Tibial artery (tissue), 4 donors: ENCODE measurements around the gene PAOX.
"Not testable (repeated sequence)": the region's sequence is repeated elsewhere in the genome, so short reads cannot be mapped to it uniquely, and the experiment has no call there.

Experiments
- DNase-seq, 2 donors: peaks; one replicate each; pipeline ENCODE4 v3.0.0-alpha.2; 2019
- H3K27ac ChIP-seq, 2 donors: fragments of 200-600 bp; sonication (generic) in 1 of 2; 1 replicate in 1 of 2; 2 replicates in 1 of 2; pipeline ENCODE4 v1.5.1; 2018 to 2019; ENCODE audit warnings: mild to moderate bottlenecking in 1 of 2
- H3K27me3 ChIP-seq, 2 donors: fragments of 200-600 bp; sonication (generic) in 1 of 2; one replicate each; pipeline versions ENCODE4 v1.5.1 to v1.6.0; 2016 to 2019
- H3K36me3 ChIP-seq, 3 donors: fragments of 200-600 bp; sonication (generic) in 2 of 3; one replicate each; pipeline ENCODE4 v1.5.1; 2016 to 2019; ENCODE audit warnings: mild to moderate bottlenecking in 2 of 3
- H3K4me1 ChIP-seq, 4 donors: fragments of 200-600 bp; sonication (generic) in 2 of 4; 1 replicate in 3 of 4; 2 replicates in 1 of 4; pipeline ENCODE4 v1.5.1; 2016 to 2019
- H3K4me3 ChIP-seq, 2 donors: fragments of 200-600 bp; sonication (generic) in 1 of 2; 1 replicate in 1 of 2; 2 replicates in 1 of 2; pipeline ENCODE4 v1.5.1; 2018 to 2019; ENCODE audit warnings: mild to moderate bottlenecking in 2 of 2
- H3K9me3 ChIP-seq, 3 donors: fragments of 200-600 bp; sonication (generic) in 1 of 3; one replicate each; pipeline ENCODE4 v1.5.1; 2016 to 2019
- intact Hi-C: fragments of 100-400 bp; cut with DNase I; formaldehyde crosslinking; loops from one replicate; pipeline ENCODE4 v1.15.0; 2023; ENCODE audit warnings: low total_unique reads
- TF ChIP-seq, protein P1 (sequence below), 2 experiments: fragments of 200-600 bp in 1 of 2; fragments of 450-650 bp in 1 of 2; IDR thresholded peaks; one replicate each; pipeline ENCODE4 v1.5.1; 2017 to 2019; ENCODE audit warnings: antibody characterized with exemption in 2 of 2, mild to moderate bottlenecking in 1 of 2, moderate library complexity in 1 of 2

PAOX gene

DNA sequence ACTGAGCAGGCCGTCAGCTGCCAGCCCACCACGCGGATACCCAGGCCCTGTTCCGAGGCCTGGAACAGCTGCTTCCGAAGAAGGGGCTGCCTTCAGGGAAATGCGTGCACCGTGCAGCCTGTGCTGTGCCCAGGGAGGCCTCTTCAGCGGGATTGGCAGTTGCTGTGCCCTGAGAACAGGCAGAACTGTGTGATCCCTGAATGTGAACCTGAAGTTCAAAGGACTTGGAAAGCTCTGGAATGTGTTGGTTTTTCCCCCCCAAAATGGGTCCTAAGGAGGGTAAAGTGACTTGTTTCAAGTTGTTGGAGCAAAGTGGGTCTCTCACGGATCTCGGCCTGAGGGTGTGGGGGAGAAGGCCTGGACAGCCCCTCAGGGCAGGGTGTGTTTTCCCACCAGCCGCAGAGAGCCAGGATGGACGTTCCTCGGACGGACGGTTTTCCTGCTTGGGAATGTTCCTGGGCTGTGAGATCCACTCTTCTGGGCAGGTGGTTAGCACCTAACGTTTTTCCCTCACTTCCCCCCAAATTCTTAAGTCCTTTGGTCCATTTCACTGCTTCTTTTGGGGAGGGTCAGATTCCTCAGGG is 43.3 kb downstream of the PAOX start:
- intact Hi-C loops = no loop called here
- H3K27me3 ChIP-seq = peaks cover 0 to 55% of the 10 kb centered on the region in 2 donors
- H3K36me3 ChIP-seq = peaks cover 22 to 39% (median 28%) of the 10 kb centered on the region in 3 donors
- no peaks in the 10 kb centered on the region for H3K9me3 ChIP-seq
- no peak for DNase-seq
- no peak overlapping the region for H3K4me3 ChIP-seq
- TF ChIP-seq, protein P1, sequence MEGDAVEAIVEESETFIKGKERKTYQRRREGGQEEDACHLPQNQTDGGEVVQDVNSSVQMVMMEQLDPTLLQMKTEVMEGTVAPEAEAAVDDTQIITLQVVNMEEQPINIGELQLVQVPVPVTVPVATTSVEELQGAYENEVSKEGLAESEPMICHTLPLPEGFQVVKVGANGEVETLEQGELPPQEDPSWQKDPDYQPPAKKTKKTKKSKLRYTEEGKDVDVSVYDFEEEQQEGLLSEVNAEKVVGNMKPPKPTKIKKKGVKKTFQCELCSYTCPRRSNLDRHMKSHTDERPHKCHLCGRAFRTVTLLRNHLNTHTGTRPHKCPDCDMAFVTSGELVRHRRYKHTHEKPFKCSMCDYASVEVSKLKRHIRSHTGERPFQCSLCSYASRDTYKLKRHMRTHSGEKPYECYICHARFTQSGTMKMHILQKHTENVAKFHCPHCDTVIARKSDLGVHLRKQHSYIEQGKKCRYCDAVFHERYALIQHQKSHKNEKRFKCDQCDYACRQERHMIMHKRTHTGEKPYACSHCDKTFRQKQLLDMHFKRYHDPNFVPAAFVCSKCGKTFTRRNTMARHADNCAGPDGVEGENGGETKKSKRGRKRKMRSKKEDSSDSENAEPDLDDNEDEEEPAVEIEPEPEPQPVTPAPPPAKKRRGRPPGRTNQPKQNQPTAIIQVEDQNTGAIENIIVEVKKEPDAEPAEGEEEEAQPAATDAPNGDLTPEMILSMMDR (IDR thresholded peaks at IDR 0.05) = no peak
- peaks cover 0 to 14% (median 10%) of the 10 kb centered on the region in 4 donors for H3K4me1 ChIP-seq
- no peak overlapping the region for H3K27ac ChIP-seq

DNA sequence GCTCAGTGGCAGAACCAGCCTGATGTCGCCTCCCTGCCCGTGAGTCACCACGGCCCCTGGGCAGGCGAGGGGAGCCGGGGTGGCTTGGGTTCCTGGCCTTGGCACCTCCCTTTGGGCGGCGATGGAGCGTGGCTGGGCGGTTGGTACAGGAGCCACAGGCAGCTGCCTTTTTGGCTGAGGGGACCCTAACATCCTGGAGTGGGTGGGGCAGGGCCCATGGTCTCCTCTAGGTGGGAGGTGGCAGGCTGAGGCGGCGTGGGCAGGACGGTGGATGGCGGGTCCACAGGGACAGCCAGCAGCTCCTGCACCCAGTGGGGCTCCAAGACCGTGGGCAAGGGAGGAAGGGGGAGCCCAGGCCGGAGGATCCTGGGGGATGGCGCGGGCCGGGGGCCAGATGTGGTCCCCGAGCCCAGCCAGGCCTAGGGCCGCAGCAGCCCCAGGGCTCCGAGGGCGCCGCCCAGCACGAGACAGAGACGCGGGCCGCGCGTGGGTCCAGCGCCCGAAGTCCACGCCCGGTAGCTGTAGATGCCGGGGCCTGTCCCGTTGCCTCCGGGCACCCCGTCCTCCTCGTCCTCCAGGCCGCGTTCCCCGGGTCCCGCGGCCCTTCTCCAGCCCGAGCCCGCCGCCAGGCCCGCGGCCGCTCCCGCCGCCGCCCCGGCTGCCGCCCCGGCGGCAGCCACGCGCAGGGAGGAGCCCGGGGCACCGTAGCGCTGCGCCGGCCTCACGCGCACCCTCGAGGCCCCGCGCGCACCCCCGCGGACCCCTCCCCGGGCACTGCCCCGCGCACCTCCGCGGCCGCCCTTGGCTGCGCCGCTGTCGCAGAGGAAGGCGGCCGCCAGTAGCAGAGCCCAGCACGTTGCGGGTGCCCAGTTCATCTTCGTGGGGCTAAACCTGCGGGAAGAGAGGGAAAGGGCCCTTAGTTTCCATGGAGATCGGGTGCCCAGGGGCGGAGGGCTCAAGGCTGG is 44.0 kb downstream of the PAOX start:
- H3K36me3 ChIP-seq = peaks cover 22 to 36% (median 25%) of the 10 kb centered on the region in 3 donors
- H3K4me1 ChIP-seq = peaks cover 0 to 14% (median 10%) of the 10 kb centered on the region in 4 donors
- no peaks in the 10 kb centered on the region for H3K9me3 ChIP-seq
- peaks cover 0 to 55% of the 10 kb centered on the region in 2 donors for H3K27me3 ChIP-seq
- peak in 1 of 2 donors; percentile 64 for DNase-seq
- H3K4me3 ChIP-seq = no peak overlapping the region
- intact Hi-C loops = no loop called here
- TF ChIP-seq, protein P1 (IDR thresholded peaks at IDR 0.05) = no peak
- H3K27ac ChIP-seq = no peak overlapping the region

DNA sequence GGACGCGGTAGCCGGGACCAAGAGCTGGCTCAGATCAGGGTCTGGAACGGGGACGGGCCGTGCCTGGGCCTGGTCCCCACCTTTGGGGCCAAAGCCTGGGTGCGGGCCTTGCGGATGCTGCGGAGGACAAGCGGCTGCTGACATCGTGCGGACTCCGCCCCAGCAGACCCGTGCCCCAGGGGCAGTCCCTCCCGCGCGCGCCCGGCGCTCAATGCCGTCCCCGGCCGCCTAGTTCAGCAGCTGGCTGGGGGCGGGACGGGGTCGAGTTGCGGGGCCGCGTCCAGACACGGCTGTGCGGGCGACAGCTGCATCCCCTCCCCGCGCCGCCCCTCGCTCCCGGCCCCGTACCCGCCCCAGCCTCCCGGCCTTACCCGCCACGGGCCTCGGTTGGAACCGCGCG is 45.0 kb downstream of the PAOX start:
- Histone ChIP-seq H3K4me1 (peaks cover 0 to 14% (median 10%) of the 10 kb centered on the region in 4 donors), H3K27me3 (peaks cover 0 to 45% of the 10 kb centered on the region in 2 donors), H3K36me3 (peaks cover 16 to 26% (median 18%) of the 10 kb centered on the region in 3 donors)
- intact Hi-C loops, H3K4me3 ChIP-seq, H3K9me3 ChIP-seq, DNase-seq, H3K27ac ChIP-seq: not testable (repeated sequence)

DNA sequence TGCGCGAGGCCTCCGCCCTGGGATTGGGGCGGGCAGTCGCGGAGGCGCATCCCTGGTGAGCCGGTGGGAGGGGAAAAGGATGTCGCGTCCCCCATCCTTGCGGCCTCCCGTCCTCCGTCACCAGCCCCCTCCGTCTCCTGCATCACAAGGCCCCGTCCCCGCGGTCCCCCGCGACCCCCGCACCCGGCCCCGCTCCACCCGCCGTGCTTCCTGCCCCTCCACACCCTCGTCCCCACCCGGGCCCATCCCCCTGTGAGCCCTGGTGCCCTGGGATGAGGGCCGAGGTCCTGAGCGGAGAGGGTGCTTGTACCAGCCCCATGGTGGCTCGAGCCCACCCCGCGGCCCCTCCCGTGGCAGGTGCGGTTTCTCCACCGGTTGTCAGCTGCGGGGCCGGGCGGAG is 45.5 kb downstream of the PAOX start, which contains the start of gene SPRN:
Gene SPRN (minus strand): TSS at position 25 of the 400 bp plus-strand sequence. CDS start 944 bp downstream, outside the sequence.
- H3K27ac ChIP-seq = not testable (repeated sequence)

DNA sequence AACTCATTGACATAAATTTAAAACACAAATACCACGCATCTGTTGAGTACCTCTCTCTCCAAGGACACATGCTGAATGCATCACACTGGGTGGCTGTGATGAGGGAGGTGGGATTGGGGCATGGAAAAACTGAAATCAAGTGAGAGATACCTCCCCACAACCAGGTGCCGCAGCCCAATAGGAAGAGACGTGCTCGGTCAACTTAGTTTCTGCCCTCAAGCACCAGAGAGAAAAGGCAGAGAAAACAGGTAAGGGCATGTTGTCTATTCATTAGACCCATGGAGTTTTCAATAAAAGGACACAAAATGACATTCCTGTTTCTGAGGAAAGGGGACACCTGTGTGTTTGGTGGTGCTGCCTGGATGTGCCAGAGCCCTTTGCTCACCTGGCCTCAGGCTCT is 50.5 kb downstream of the PAOX start:
- intact Hi-C loops = not testable (repeated sequence)

More for the DNA sequence above, 45.5 kb downstream of the PAOX start, which contains the start of gene SPRN:
- Histone ChIP-seq H3K36me3 (peaks cover 11 to 21% (median 13%) of the 10 kb centered on the region in 3 donors), H3K27me3 (peaks cover 0 to 40% of the 10 kb centered on the region in 2 donors), H3K4me1 (peaks cover 0 to 14% (median 10%) of the 10 kb centered on the region in 4 donors)
- H3K9me3 ChIP-seq, intact Hi-C loops, H3K4me3 ChIP-seq, DNase-seq: not testable (repeated sequence)

DNA sequence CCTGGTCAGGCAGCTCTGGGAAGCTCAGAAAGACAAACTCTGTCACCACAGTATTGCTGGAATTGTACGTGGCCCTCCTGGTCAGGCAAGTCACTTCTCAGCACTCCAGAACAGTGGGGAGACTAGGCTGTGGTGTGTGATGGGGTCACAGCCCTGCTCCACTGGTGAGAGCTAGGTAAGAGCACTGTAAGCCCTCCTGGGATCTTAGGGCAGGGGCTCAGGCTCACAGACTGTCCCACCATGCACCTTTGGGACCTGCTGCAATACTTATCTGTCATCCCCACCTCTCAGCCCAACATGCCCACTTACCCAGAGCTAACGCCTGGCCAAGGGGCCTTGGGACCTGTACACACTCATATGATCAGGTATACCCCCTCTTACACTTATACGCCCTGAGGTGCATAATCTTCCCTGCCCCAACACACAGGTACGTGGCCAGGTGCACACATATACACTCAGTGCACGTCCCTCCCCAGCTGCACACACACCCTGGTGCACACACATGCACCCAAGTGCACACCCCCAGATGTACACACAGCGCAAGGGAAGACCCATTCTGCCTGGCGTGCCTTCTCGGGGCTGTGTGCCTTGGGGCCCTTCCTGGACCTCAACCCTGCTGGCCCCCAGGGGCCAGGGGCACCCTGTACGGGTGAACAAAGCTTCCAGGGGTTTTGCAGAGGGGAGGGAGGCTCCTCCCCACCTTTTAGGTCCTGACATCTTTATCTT is 53.0 kb downstream of the PAOX start:
- H3K4me3 ChIP-seq, H3K9me3 ChIP-seq, H3K4me1 ChIP-seq, H3K36me3 ChIP-seq, H3K27me3 ChIP-seq, intact Hi-C loops, H3K27ac ChIP-seq, DNase-seq: not testable (repeated sequence)

More for the DNA sequence above, 50.5 kb downstream of the PAOX start:
- not testable (repeated sequence) for H3K9me3 ChIP-seq, H3K36me3 ChIP-seq, H3K4me3 ChIP-seq, H3K4me1 ChIP-seq, H3K27me3 ChIP-seq, H3K27ac ChIP-seq, DNase-seq

DNA sequence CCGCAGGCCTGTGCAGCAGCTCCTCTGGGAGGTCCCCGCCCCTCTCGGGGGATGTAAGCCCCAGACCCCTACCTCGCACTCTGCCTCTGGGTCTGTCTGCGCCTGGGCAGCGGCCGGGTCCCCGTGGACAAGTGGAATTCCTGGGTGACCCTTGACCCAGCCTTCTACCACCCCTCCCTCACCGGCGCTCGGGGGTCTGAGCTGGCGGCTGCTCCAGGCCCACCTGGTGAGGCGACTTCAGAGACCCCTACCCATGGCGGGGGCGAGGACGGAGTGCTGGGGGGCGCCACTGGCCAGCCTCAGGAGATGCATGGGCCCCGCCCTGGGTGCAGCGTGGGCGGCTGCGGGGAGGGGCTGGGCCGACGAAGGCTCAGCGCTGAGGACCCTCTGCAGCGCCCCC is 53.7 kb downstream of the PAOX start:
- intact Hi-C loops, H3K9me3 ChIP-seq, H3K27me3 ChIP-seq, H3K27ac ChIP-seq, H3K4me3 ChIP-seq, DNase-seq, H3K4me1 ChIP-seq, H3K36me3 ChIP-seq: not testable (repeated sequence)
